Subcutaneous abdominal adipose tissue (tissue), 5 donors: Measurements from ENCODE around the gene AVPI1.

Source experiments
- H3K27ac ChIP-seq: one replicate; pipeline ENCODE4 v1.7.0; 2013; ENCODE audit warnings: low read depth, mild to moderate bottlenecking, inconsistent platforms, low read length, moderate library complexity
- H3K27me3 ChIP-seq, 5 donors: one replicate each; pipeline ENCODE4 v1.7.0; 2013; ENCODE audit warnings: low read length in 5 of 5, inconsistent platforms in 1 of 5; ENCODE audit not compliant: control insufficient read depth in 5 of 5, insufficient read depth in 4 of 5
- H3K36me3 ChIP-seq, 5 donors: one replicate each; pipeline ENCODE4 v1.7.0; 2013; ENCODE audit warnings: low read length in 5 of 5; ENCODE audit not compliant: control insufficient read depth in 5 of 5, insufficient read depth in 5 of 5
- H3K4me1 ChIP-seq, 5 donors: one replicate each; pipeline ENCODE4 v1.7.0; 2013; ENCODE audit warnings: low read length in 5 of 5, mild to moderate bottlenecking in 3 of 5, moderate library complexity in 1 of 5; ENCODE audit not compliant: control insufficient read depth in 5 of 5, insufficient read depth in 5 of 5
- H3K4me3 ChIP-seq, 5 donors: one replicate each; pipeline ENCODE4 v1.7.0; 2013; ENCODE audit warnings: low read length in 5 of 5, low read depth in 1 of 5
- H3K9ac ChIP-seq, 5 donors: one replicate each; pipeline ENCODE4 v1.7.0; 2013; ENCODE audit warnings: low read length in 5 of 5, mild to moderate bottlenecking in 4 of 5, moderate library complexity in 3 of 5
- H3K9me3 ChIP-seq, 5 donors: one replicate each; pipeline ENCODE4 v1.7.0; 2013; ENCODE audit warnings: low read length in 5 of 5; ENCODE audit not compliant: control insufficient read depth in 5 of 5
- donor health status: healthy.
- donor health status: healthy.
- donor health status: healthy.
- donor health status: healthy.
- donor health status: healthy.

The AVPI1 gene, protein sequence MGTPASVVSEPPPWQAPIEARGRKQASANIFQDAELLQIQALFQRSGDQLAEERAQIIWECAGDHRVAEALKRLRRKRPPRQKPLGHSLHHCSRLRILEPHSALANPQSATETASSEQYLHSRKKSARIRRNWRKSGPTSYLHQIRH

GRCh38 chr10:97686962-97687784 lies at the start of gene AVPI1:
Gene AVPI1 (minus strand): TSS chr10:97687241. CDS start chr10:97679905, 7,336 bp downstream.
- peak within 1 kb of the TSS; percentile 96 for H3K27ac ChIP-seq
- H3K4me1 ChIP-seq: peaks cover 17 to 67% (median 63%) of the 10 kb centered on the region in 5 donors
- H3K36me3 ChIP-seq: no peaks in the 10 kb centered on the region
- H3K9me3 ChIP-seq: no peaks in the 10 kb centered on the region
- peak within 1 kb of the TSS; percentile 85 to 96 (median 92) for H3K4me3 ChIP-seq
- no peaks in the 10 kb centered on the region for H3K27me3 ChIP-seq
- peak within 1 kb of the TSS; percentile 75 to 93 (median 83) for H3K9ac ChIP-seq

DNA sequence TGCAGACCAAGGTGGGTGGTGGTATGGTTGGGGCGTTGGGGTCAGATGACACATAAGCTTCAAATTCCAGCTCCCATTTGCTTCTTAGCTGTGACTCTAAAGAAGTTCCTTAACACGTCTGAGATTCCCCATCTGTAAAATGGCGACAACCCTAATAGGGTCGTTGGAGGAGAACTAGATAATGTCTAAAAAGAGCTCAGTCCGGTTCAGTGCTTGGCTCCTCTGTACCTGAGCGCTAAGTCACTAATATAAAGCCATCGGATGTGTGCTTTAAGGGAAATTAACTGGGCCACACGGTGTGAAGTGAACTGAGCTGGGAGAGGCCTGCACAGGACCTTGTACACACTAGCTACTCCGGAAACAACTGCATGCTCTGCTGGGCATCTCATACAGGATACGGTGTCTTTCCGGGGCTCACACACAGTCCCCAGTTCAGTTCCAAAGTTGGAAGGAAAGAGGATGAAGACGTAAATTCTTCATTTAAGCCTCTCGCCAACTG lies 49.4 kb upstream of the AVPI1 start:
- Histone ChIP-seq H3K9me3 (no peaks in the 10 kb centered on the region), H3K36me3 (peaks cover 7 to 16% (median 12%) of the 10 kb centered on the region in 5 donors), H3K4me1 (peaks cover 3 to 24% (median 17%) of the 10 kb centered on the region in 5 donors), H3K27me3 (no peaks in the 10 kb centered on the region), H3K4me3 (peak overlapping the region; percentile 42 to 96 (median 91)), H3K27ac (no peak overlapping the region), H3K9ac (peak overlapping the region in 2 of 5 donors; percentile 95 to 96)

- H3K27ac ChIP-seq: no peak overlapping the region
Measured at GRCh38 chr10:97734021-97734420, 47.0 kb upstream of the AVPI1 start.

GRCh38 chr10:97733256-97733655 lies 46.2 kb upstream of the AVPI1 start:
- Histone ChIP-seq H3K4me3 (no peak overlapping the region), H3K27ac (no peak overlapping the region), H3K9ac (no peak overlapping the region), H3K36me3 (no peaks in the 10 kb centered on the region), H3K27me3 (no peaks in the 10 kb centered on the region), H3K4me1 (peaks cover 3 to 18% (median 13%) of the 10 kb centered on the region in 5 donors), H3K9me3 (no peaks in the 10 kb centered on the region)

More at GRCh38 chr10:97734021-97734420, 47.0 kb upstream of the AVPI1 start:
- Histone ChIP-seq H3K36me3 (peaks cover 0 to 2% (median 0%) of the 10 kb centered on the region in 5 donors), H3K9me3 (no peaks in the 10 kb centered on the region), H3K9ac (no peak overlapping the region), H3K4me1 (peaks cover 3 to 24% (median 17%) of the 10 kb centered on the region in 5 donors), H3K4me3 (no peak overlapping the region), H3K27me3 (no peaks in the 10 kb centered on the region)

DNA sequence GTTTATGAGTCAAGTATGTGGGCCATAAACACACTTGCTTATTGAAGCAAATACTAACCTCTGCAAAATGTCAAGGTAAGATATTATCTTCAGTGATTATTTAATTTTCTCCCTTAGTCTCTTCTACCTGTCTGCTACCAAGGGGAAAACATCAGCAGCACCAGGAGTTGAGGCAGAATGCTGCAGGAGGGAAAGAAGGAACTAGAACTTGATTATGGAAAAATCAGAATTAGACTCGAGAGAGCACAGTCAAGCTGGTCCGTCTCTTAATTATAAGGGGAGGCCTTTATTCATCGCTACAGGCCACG lies 45.0 kb upstream of the AVPI1 start:
- Histone ChIP-seq H3K4me1 (peaks cover 0 to 9% (median 6%) of the 10 kb centered on the region in 5 donors), H3K27me3 (no peaks in the 10 kb centered on the region), H3K4me3 (no peak overlapping the region), H3K9ac (no peak overlapping the region), H3K36me3 (no peaks in the 10 kb centered on the region), H3K9me3 (no peaks in the 10 kb centered on the region), H3K27ac (no peak overlapping the region)

DNA sequence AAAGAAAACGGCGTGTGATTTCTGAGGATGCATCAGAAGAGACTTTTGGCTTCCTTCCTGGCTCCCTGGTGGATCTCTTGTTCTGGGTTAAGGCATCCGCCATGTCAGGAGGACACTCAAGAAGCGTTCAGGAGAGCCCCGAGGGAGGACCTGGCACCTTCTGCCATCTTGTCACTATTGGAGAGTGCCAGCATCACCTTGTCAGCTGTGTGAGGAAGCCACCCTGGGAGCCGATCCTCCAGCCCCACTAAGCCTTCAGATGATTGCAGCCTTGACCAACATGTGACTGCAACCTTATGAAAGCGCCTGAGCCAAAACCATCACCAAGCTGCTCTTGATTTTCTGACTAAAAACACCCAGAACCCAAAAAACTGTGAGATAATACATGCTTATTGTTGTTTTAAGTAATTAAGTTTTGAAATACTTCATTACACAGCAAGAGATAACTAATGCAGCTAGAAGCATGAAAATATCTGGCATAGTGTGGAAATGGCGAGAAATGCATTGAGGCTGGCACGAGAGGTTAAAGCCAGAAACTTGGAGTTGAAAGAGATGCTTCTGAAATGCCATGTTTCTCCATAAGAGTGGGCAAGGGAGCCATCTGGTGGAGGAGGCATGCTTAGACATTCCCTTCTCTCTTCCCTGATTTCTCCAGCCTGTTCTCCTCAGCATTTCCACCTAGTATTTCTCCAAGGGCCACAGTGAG lies 44.5 kb upstream of the AVPI1 start:
- no peaks in the 10 kb centered on the region for H3K9me3 ChIP-seq
- H3K4me1 ChIP-seq: peaks cover 0 to 10% (median 7%) of the 10 kb centered on the region in 5 donors
- H3K36me3 ChIP-seq: no peaks in the 10 kb centered on the region
- no peak overlapping the region for H3K27ac ChIP-seq
- H3K27me3 ChIP-seq: no peaks in the 10 kb centered on the region
- no peak overlapping the region for H3K4me3 ChIP-seq
- H3K9ac ChIP-seq: no peak overlapping the region

DNA sequence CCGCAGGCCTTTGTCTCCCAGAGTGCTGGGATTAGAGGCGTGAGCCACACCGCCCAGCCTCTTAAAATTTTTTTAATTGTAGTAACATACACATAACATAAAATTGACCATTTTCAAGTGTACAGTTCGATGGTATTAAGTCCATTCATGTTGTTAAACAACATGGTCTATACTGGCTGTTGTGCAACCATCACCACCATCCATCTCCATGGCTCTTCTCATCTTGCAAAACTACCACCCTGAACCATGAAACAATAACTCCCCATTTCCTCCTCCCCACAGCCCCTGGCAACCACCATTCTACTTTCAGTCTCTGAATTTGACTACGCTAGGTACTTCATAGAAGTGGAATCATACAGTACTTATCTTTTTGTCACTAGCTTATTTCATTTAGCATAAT lies 42.0 kb upstream of the AVPI1 start:
- Histone ChIP-seq H3K36me3 (no peaks in the 10 kb centered on the region), H3K4me3 (no peak overlapping the region), H3K9ac (no peak overlapping the region), H3K27ac (no peak overlapping the region), H3K4me1 (peaks cover 0 to 8% (median 5%) of the 10 kb centered on the region in 5 donors), H3K27me3 (no peaks in the 10 kb centered on the region), H3K9me3 (no peaks in the 10 kb centered on the region)

DNA sequence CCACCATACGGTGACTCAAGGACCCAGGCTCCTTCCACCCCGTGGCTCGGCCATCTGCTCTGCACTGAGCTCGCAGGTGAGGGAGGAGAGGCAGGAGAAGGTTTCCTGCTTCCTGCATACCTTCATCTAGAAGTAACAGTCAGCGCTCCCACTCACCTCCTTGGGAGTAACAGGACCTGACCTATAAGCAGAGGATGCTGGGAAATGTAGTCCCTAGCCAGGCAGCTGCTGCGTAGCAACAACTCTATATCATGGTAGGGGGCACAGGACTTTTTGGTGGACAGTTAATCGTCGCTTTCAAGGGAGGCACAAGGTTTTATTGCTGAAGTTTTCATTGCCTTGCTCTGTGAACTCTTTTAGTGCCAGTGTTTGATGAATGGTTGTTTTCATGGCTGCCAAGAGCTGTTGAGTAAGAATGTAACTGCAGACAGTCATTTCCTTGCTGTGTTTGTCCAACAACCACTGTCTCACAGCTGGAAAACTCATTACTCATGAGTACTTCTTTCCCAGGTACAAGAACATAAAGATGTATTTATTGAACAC lies 39.7 kb upstream of the AVPI1 start:
- Histone ChIP-seq H3K4me3 (peak overlapping the region; percentile 13 to 49 (median 26)), H3K36me3 (no peaks in the 10 kb centered on the region), H3K9me3 (no peaks in the 10 kb centered on the region), H3K9ac (no peak overlapping the region), H3K27me3 (no peaks in the 10 kb centered on the region), H3K4me1 (peaks cover 0 to 8% (median 5%) of the 10 kb centered on the region in 5 donors), H3K27ac (no peak overlapping the region)

DNA sequence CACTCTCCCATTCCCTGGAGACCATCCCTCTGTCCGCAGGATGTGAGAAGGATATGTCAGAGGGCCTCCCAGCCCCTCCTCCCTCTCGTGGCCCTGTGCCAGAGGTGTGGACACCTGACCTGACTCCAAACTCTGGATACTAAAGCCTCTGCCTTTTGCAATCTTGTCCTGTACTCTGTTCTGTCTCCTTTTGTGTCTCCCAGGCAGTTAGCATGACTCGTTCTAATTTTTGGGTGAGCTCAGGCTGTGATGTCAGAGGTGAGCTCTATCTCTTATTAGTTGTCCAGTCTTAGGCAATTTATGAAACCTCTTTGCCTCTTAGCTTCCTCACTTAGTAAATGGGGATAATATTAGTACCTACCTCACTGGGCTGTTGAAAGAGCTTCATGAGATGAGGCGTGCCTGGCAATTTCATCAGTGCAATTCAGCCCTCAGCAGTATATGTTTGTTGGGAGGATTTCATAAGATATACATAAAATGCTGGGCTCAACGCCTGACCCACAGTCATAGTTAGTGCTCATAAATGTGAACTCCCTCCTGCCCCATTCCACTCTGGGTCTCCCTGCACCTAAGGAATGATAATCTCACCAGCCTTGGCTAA lies 37.4 kb upstream of the AVPI1 start:
- Histone ChIP-seq H3K9me3 (no peaks in the 10 kb centered on the region), H3K27ac (no peak overlapping the region), H3K4me3 (no peak overlapping the region), H3K9ac (no peak overlapping the region), H3K4me1 (peaks cover 0 to 9% (median 5%) of the 10 kb centered on the region in 5 donors), H3K36me3 (no peaks in the 10 kb centered on the region), H3K27me3 (no peaks in the 10 kb centered on the region)
